GM21367 (cell line): ENCODE measurements around the gene NDE1.

Source experiments
- ATAC-seq: cut with Tn5 transposase; IDR thresholded peaks from one replicate; pipeline ENCODE4 v1.9.1; 2021; ENCODE audit not compliant: unreplicated experiment

NDE1 gene

GRCh38 chr16:15729152-15729551 lies 79.1 kb downstream of the NDE1 start:
- ATAC-seq, result no peak

DNA sequence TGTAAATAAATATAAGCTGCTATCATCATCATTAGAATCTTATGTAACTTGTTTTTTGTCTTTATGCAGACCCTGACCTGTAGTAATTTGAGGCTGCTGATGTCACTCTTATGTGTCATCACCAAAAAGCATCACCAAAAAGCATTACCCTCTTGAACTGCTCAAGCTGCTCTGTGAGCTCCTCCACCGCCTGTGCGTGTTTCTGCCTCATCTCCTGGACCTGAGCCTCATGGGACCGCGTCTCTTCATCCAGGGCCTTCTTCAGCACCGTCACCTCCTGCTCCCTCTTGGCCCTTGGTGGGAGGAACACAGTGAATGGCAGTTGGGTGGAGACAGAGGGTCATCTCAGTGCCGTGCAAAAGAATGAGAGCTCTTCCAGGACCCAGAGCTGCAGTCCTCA lies 82.4 kb downstream of the NDE1 start:
- no peak for ATAC-seq

GRCh38 chr16:15735610-15736009 lies 85.6 kb downstream of the NDE1 start:
- no peak for ATAC-seq

- ATAC-seq, result no peak
Observed at GRCh38 chr16:15736529-15736928, 86.5 kb downstream of the NDE1 start.

GRCh38 chr16:15737140-15737644 lies 87.1 kb downstream of the NDE1 start:
- no peak for ATAC-seq

DNA sequence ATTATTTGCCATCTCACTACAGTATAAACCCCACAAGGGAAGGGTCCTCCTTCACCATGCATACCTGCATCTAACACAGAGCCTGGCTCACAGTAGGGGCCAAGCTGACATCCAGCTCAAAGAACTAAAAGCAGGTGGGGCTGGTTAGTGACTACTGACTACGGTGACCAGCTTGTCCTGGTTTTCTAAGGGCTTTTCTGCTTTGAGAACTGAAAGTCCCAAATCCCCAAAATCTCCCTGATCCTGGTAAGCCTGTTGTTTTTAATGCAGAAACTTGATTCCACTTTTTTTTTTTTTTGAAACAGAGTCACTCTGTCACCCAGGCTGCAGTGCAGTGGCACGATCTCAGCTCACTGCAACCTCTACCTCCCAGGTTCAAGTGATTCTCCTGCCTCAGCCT lies 89.4 kb downstream of the NDE1 start:
- ATAC-seq, result no peak

- ATAC-seq, result no peak
Observed at GRCh38 chr16:15739950-15740349, 89.9 kb downstream of the NDE1 start.

DNA sequence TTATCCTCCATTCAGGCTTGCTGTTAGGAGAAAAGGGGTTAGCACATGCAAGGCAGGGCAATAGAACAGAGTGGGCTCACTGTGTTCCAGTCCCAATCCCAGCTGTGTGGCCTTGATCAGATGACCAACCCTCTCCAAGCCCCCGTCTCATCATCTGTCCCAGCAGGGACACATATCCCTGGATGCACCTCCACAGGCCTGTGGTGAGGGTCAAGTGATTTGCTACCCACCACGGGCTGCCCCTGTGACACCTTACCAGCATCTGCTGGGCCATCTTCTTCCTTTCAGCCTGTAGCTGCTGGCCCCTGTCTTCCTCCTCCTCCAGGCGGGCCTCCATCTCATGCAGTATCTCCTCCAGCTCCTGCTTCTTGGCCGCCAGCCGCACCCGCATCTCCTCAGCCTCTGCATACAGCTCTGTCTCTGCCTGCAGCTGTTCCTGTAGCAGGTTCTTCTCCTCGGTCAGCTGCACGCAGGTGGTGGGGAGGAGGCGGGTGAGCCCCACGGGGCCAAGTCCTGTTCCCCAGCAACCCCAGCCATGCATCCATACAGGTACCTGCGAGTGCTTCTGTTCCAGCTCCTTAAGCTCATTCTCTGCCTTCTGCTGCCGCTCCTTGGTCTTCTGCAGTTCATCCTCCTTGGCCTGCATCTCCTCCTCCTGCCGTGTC lies 91.3 kb downstream of the NDE1 start:
- no peak for ATAC-seq

- ATAC-seq, result no peak
Observed at GRCh38 chr16:15742716-15743115, 92.7 kb downstream of the NDE1 start.

DNA sequence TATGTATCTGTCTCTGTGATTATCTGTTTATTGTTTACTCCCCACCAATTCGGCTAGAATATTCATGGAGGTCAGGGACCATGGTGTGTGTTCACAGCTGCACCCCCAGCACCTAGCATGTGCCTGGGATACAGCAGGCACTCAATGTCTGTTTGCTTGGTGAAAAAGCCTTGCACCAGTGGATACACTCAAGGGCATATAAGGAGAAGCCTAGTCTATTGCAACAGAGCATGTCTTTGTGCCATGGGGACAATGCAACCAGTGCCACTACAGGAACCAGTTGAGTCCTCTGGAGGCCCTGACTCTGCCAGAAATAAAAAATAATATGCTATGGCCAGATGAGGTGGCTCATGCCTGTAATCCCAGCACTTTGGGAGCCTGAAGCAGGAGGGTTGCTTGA lies 93.6 kb downstream of the NDE1 start:
- no peak for ATAC-seq

DNA sequence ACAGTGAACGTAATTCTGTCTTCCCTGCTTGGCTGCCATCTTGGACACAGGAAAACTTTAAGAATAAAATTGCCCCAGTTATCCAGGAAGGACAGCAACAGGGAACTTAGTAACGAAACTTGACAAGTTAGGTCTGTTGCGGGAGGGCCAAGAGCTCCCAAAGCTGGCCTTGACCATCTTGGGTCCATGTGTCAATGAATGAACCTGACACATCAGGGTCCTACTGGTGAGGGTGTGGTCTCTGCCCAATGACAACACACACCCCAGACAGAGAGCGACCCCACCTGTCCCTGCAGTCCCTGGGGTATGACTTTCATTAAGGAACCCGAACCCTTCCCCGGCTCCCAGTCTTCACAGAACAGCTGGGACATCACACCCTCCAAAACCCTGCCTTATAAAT lies 96.3 kb downstream of the NDE1 start:
- ATAC-seq, result no peak

- ATAC-seq, result no peak
Observed at GRCh38 chr16:15747937-15748336, 97.9 kb downstream of the NDE1 start.

DNA sequence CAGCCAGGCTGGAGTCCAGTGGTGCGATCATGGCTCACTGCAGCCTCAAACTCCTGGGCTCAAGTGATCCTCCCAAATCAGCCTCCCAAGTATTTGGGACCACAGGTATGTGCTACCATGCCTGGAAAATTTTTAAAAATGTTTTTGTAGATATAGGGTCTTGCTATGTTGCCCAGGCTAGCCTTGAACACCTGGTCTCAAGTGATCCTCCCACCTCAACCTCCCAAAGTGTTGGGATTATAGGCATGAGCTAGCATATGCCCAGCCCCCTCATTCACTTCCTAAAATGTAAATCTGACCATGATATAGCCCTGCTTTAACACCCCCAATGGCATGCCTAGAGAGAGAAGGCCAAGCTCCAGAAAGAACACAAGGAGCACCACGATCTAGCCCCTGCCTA lies 98.6 kb downstream of the NDE1 start:
- no peak for ATAC-seq

- no peak for ATAC-seq
Observed at GRCh38 chr16:15749371-15749770, 99.3 kb downstream of the NDE1 start.

DNA sequence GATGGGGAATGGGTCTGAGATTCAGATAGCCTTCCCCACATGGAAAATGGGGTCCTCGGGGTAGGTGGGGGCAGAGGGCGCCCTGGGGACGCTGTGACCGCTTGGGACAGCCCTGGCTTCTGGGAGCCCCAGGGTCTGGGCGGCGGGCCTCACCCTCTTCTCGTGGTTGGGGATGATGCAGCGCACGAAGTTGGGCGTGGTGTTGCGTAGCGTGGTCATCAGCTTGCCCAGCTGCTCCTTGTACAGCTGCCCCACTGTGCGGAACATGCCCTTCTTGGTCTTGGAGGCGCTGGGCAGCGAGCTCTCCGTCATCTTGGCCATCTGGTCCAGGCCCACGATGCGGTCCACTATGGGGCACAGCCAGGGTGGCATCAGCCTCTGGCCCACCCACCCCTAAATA lies 99.9 kb downstream of the NDE1 start:
- ATAC-seq, result no peak

DNA sequence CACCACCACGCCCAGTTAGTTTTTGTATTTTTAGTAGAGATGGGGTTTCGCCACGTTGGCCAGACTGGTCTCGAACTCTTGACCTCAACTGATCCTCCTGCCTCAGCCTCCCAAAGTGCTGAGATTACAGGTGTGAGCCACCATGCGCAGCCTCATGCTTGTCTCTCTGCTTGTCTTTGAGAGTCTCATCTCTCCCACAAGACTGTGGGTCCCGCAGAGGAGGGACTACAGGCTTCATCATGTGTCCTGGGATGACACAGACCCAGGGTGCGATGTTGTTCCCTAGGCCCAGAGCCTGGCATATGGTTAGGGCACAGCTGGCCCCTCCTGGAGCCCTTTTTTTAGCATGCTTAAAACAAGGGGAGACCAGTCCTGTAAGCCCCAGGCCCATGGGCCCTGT lies 101.9 kb downstream of the NDE1 start:
- ATAC-seq, result no peak

DNA sequence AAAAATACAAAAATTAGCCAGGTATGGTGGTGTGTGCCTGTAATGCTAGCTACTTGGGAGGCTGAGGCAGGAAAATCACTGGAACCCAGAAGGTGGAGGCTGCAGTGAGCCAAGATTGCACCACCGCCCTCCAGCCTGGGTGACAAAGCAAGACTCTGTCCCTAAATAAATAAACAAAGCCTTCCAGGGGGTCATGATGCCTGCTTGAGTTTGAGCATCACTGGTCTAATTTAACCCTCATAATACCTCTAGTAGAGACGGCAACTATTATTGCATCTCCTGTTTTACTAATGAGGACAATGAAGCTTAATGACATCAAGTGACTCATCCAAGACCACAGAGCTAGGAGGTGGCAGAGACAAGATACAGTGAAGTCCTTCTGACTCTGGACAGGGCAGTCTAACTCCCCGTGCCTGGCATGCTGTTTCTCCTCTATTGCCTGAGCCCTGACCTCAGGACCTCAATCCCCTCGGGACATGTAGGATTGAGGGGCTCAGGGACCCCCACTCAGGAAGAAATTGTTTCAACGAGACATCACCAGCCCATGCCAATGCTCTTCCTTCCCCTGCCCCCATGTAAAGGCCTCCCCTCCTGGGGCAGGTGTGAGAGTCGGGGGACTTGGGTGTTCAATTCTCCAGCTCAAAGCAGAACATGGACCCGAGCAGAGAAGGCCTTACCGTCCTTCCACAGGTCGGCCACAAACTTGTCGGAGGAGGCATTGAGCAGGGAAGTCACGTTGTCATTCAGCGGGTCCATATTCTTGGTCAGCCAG lies 102.9 kb downstream of the NDE1 start:
- ATAC-seq, result no peak

GRCh38 chr16:15754821-15755534 lies 104.9 kb downstream of the NDE1 start:
- no peak for ATAC-seq

GRCh38 chr16:15757077-15757386 lies 107.0 kb downstream of the NDE1 start:
- no peak for ATAC-seq

DNA sequence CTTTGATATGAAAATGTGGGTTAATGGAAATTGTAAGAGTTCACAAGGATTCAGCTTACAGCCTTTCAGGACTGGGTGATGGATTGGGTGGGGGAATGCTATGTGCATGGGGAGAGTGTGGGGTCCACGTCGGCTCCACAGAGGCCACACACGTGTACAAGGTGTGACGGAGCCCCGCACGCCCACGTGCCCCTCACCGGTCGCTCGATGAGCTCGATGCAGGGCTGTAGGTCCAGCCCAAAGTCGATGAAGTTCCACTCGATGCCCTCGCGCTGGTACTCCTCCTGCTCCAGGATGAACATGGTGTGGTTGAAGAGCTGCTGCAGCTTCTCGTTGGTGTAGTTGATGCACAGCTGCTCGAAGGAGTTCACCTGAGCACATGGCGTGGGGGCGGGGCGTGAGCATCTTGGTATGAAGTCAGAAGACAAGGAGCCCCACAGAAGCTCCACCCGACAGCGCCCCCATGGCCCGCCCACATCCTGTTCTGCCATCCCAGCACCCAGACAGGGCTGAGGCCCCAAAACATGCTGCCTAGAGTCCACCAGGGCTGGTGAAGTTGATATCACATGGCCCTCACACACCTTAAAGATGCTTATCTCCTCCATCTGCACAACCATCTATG lies 107.7 kb downstream of the NDE1 start:
- no peak for ATAC-seq

DNA sequence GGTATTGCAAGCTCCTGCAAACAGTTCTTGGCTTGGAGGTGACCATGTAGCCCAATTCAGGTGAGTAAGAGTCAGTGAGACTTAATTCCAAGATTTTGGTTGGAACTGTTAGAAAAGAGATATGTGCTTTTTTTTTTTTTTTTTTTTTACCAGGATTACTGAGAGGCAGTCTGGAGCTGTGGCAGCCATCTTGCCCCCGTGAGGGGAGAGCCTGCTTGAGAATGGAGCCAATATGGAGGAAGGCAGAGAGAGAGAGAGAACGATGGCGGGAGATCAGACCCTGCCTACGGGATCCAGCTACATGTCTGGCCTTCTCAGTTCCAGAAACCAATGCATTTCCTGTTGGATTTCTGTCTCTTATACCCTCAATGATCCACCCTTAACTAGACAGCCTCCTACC lies 109.0 kb downstream of the NDE1 start:
- ATAC-seq, result no peak

DNA sequence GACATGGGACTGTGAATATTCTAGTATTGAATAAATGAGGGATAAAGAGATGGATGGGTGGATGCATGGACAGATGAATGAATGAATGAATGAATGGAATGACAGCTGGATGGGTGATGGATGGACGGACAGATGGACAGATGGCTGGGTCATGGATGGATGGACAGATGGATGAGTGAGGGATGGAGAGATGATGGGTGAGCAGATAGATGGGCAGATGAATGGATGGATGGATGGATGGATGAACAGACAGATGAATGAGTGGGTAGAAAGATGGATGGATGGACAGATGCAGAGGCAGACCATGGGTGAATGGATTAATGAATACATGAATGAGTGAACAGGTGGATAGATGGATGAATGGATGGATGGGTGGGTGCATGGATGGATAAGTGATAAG lies 110.1 kb downstream of the NDE1 start:
- ATAC-seq, result no peak
